Cardiac muscle cell (in vitro differentiated cells and primary cell): ENCODE data around the gene OPA1. TPM values are rescaled to one million over a fixed set of nuclear protein-coding genes. Genes with fewer than 3 reads are reported as not detected.
A peak's percentile ranks its signal among the peaks of the same experiment; 100 is the strongest.

ENCODE experiments used
- DNase-seq, 2 donors: peaks; one replicate each; pipeline versions ENCODE4 v3.0.0 to v3.0.0-alpha.2; 2010 to 2017; ENCODE audit warnings: low read depth in 1 of 2, low spot score in 1 of 2
- H3K27ac ChIP-seq: fragments of 200-600 bp; sonication (generic); 2 replicates; pipeline ENCODE4 v1.5.1; 2016
- H3K27me3 ChIP-seq: fragments of 200-600 bp; sonication (generic); 2 replicates; pipeline ENCODE4 v1.6.0; 2016; ENCODE audit warnings: control low read depth
- H3K36me3 ChIP-seq: fragments of 200-600 bp; sonication (generic); 2 replicates; pipeline ENCODE4 v1.5.1; 2016; ENCODE audit warnings: control low read depth
- H3K4me1 ChIP-seq: fragments of 200-600 bp; sonication (generic); 2 replicates; pipeline ENCODE4 v1.8.1; 2017; ENCODE audit warnings: low read depth, mild to moderate bottlenecking, mixed run types
- H3K4me3 ChIP-seq: fragments of 200-600 bp; sonication (generic); 2 replicates; pipeline ENCODE4 v1.5.1; 2016; ENCODE audit warnings: mild to moderate bottlenecking
- H3K9me3 ChIP-seq: fragments of 200-600 bp; sonication (generic); 2 replicates; pipeline ENCODE4 v1.5.1; 2017; ENCODE audit warnings: low read depth, mild to moderate bottlenecking, control low read depth
- polyA plus RNA-seq: library from polyadenylated mRNA; unstranded; fragments of >200 nt; fragmentation: Nextera tagmentation; extraction: Ambion mirVana; gene quantifications from 2 replicates; pipeline ENCODE4 v1.2.1, GENCODE V29; 2016
- total RNA-seq: library from RNA; depleted of rRNA; stranded (reverse); fragments of >200 nt; gene quantifications from 2 replicates; pipeline ENCODE4 v1.2.3, GENCODE V29; 2016
- TF ChIP-seq, protein P1 (sequence below): IDR thresholded peaks from 2 replicates; pipeline ENCODE4 v1.5.1; 2012; ENCODE audit warnings: low read depth, mild to moderate bottlenecking, low read length

Gene OPA1
- total and polyA plus RNA-seq, 2 experiments from 2014 or later: 26.6 to 54.4 TPM

DNA sequence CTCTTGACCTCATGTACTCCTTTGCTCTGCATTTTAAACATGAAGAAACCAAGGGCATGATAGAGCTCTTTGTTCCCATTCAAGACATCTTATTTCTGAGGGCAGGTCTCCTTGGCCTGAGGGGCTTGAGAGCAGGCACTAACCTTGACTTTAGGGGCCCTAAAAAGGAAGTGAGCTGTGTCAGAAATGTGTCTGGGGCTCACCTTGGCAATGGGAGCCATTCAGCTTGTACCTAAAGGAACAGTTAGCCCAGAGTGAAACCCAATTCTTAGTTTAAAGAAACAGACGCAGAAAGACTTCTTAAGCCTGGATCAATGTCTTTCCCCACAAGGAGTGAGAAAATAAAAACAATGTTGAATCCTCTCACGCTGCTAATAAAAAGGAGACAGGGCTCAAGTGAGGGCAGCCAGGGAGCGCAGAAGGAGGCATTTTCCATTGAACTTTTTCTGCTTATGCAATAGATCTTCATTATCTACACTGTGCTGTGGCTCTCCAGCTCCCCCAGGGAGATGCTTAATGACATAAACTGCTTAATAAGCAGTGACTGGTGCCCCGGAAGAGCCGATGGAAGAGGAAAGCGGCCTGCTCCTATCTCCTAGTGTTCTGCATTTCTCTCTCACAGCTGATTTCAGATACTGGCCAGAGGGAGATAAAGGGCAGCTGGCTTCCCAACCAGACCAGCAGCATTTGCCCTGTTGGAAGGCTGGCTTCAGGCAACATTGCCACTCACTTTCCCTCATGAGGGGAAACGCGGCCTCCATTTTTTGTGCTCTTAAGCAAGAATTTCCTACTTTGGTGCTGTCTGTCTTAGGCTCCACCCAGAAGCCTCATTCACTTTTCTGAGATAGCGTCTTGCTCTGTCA lies 152.0 kb downstream of the OPA1 start:
- TF ChIP-seq, protein P1, sequence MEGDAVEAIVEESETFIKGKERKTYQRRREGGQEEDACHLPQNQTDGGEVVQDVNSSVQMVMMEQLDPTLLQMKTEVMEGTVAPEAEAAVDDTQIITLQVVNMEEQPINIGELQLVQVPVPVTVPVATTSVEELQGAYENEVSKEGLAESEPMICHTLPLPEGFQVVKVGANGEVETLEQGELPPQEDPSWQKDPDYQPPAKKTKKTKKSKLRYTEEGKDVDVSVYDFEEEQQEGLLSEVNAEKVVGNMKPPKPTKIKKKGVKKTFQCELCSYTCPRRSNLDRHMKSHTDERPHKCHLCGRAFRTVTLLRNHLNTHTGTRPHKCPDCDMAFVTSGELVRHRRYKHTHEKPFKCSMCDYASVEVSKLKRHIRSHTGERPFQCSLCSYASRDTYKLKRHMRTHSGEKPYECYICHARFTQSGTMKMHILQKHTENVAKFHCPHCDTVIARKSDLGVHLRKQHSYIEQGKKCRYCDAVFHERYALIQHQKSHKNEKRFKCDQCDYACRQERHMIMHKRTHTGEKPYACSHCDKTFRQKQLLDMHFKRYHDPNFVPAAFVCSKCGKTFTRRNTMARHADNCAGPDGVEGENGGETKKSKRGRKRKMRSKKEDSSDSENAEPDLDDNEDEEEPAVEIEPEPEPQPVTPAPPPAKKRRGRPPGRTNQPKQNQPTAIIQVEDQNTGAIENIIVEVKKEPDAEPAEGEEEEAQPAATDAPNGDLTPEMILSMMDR: no peak
- H3K27ac ChIP-seq: no peak overlapping the region
- H3K4me3 ChIP-seq: no peak overlapping the region
- H3K27me3 ChIP-seq: no peaks in the 10 kb centered on the region
- peak; percentile 30 to 73 for DNase-seq
- H3K36me3 ChIP-seq: no peaks in the 10 kb centered on the region
- peaks cover 7% of the 10 kb centered on the region for H3K4me1 ChIP-seq
- no peaks in the 10 kb centered on the region for H3K9me3 ChIP-seq

DNA sequence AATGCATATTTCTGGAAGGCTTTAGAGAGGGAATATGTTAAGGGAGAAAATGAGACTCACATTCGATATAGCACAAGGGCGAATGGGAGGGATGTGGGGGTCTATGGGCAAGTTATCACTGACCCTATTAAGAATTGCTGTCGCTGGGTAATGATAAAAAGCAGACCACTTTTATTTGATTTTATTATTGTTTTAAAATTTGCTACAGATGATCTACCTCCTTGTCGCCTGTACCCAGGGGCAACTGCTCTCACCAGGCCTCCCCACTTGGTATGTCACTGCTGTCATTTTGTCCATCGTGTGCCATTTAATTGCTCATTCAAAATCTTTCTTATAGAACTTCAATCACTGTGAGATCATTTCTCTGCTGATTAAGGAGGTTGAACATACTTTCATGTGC lies 153.8 kb downstream of the OPA1 start:
- no peak for DNase-seq
- H3K4me1 ChIP-seq: peaks cover 7% of the 10 kb centered on the region
- no peaks in the 10 kb centered on the region for H3K27me3 ChIP-seq
- H3K27ac ChIP-seq: no peak overlapping the region
- H3K9me3 ChIP-seq: no peaks in the 10 kb centered on the region
- H3K36me3 ChIP-seq: no peaks in the 10 kb centered on the region
- no peak overlapping the region for H3K4me3 ChIP-seq
- TF ChIP-seq, protein P1: no peak

Other genes with a start within 250 kb of the OPA1 start
- gene ATP13A5, start 214.5 kb upstream of the OPA1 start, total RNA-seq: not detected in 2 replicates
- 0.11 and 0.16 TPM in 2 replicates for gene ATP13A5, start 214.5 kb upstream of the OPA1 start, polyA plus RNA-seq
- gene ATP13A4, start 38.3 kb upstream of the OPA1 start, total RNA-seq: 0.53 and 3.0 TPM in 2 replicates
- gene ATP13A4, start 38.3 kb upstream of the OPA1 start, polyA plus RNA-seq: 1.0 TPM in 1 of 2 replicates, not detected in the other